Stomach (tissue), 4 donors: ENCODE results near the gene LPGAT1.

Source experiments
- CTCF ChIP-seq, 7 experiments: fragments of 450-650 bp in 4 of 7; fragments of 200-600 bp in 3 of 7; sonication (generic) in 3 of 7; IDR thresholded peaks; one replicate each; pipeline ENCODE4 v1.5.1; 2016 to 2019; ENCODE audit warnings: antibody characterized with exemption in 7 of 7, control low read depth in 2 of 7, mild to moderate bottlenecking in 1 of 7
- POLR2A ChIP-seq, 4 donors: fragments of 450-650 bp; IDR thresholded peaks; one replicate each; pipeline ENCODE4 v1.6.1; 2016; ENCODE audit warnings: antibody characterized with exemption in 4 of 4, control low read depth in 2 of 4, mild to moderate bottlenecking in 1 of 4, moderate library complexity in 1 of 4

GRCh38 chr1:211870156-211870555 lies 39.6 kb upstream of the LPGAT1 start:
- TF ChIP-seq CTCF (IDR thresholded peaks at IDR 0.05) = no peak
- no peak for TF ChIP-seq POLR2A (IDR thresholded peaks at IDR 0.05)
